Stimulated activated memory B cell treated with anti-CD40 and anti-IgM and Interleukin-4, amounts not matched to agents 10 μg/mL and 1 μg/mL and 100 μg/mL, for 72 hours (primary cell): Measurements from ENCODE around the gene KCMF1.
"Not testable (repeated sequence)": the region's sequence is repeated elsewhere in the genome, so short reads cannot be mapped to it uniquely, and the experiment has no call there.

Experiments
- ATAC-seq: fragments of 150-1000 bp; cut with Tn5 transposase; 2 replicates; pipeline ENCODE4 v1.10.0; 2021
- H3K27ac Mint-ChIP-seq: one replicate; pipeline ENCODE4 v1.8.0; 2022; ENCODE audit warnings: mild to moderate bottlenecking, mixed read lengths
- H3K27me3 Mint-ChIP-seq: one replicate; pipeline ENCODE4 v1.8.0; 2022; ENCODE audit warnings: mixed read lengths
- H3K36me3 Mint-ChIP-seq: one replicate; pipeline ENCODE4 v1.8.0; 2022; ENCODE audit warnings: mixed read lengths
- H3K4me1 Mint-ChIP-seq: one replicate; pipeline ENCODE4 v1.8.0; 2022; ENCODE audit warnings: mixed read lengths
- H3K4me3 Mint-ChIP-seq: one replicate; pipeline ENCODE4 v1.8.0; 2022; ENCODE audit warnings: mild to moderate bottlenecking, moderate library complexity, mixed read lengths
- H3K9me3 Mint-ChIP-seq: one replicate; pipeline ENCODE4 v1.8.0; 2022; ENCODE audit warnings: mixed read lengths

KCMF1 gene

DNA sequence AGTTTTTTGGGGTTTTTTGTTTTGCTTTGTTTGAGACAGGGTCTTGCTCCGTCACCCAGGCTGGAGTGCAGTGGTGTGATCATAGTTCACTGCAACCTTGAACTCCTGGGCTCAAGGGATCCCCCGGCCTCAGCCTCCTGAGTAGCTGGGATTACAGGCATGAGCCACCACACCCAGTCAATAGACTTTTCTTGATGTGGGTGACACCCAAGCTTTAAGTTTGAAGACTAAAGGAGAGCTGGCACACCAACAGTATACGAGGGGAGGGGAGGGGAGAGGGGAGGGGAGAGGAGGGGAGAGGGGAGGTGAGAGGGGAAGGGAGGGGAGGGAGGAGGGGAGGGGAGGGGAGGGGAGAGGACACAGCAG is 25.1 kb upstream of the KCMF1 start:
- not testable (repeated sequence) for H3K27me3 Mint-ChIP-seq, H3K9me3 Mint-ChIP-seq, H3K36me3 Mint-ChIP-seq, ATAC-seq
- H3K4me1 Mint-ChIP-seq, result peaks cover 52% of the 10 kb centered on the region
- H3K27ac Mint-ChIP-seq, result peak overlapping the region; percentile 82
- peak overlapping the region; percentile 58 for H3K4me3 Mint-ChIP-seq

DNA sequence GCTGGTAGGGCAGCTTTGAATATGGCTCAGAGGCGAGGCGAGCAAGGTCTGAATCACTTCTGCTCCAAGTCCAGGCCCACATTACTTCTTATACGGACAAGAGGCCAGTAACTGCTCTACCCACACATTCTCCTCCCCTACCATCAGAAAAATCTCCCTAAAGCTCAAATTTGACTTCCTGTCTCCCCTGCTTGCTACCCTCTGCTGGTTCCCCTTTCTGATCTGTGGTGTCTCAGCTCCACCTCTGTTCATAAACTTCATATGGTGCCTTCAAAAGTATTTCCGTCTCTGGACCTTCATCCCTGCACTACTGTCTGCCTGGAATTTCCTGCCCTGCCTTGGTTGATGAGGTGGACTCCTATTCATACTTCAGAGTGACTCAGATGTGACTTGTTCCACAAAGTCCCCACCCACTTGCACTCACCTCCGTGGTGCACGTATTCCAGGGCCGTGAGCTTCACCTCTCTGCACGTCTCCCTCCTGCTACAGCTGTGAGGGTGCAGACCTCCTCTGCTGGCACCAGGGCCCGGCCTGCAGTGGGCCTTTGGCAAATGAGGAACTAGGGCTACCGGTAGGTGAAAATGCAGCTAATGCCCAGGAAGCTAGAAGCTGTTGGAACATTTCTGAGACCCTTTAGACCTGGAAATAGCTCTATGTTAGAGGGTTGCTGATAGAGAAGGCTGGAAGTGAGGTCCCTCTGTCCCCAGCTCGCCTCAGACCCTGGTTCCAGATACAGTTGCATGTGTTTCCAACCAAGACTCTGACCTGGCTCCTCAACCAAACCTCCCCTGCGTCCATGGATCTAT is 24.6 kb upstream of the KCMF1 start:
- Mint-ChIP-seq H3K4me1 (peaks cover 52% of the 10 kb centered on the region), H3K36me3 (no peaks in the 10 kb centered on the region), H3K9me3 (no peaks in the 10 kb centered on the region), H3K4me3 (peak overlapping the region; percentile 16), H3K27ac (peak overlapping the region; percentile 82), H3K27me3 (no peaks in the 10 kb centered on the region)
- ATAC-seq, result peak; percentile 91

DNA sequence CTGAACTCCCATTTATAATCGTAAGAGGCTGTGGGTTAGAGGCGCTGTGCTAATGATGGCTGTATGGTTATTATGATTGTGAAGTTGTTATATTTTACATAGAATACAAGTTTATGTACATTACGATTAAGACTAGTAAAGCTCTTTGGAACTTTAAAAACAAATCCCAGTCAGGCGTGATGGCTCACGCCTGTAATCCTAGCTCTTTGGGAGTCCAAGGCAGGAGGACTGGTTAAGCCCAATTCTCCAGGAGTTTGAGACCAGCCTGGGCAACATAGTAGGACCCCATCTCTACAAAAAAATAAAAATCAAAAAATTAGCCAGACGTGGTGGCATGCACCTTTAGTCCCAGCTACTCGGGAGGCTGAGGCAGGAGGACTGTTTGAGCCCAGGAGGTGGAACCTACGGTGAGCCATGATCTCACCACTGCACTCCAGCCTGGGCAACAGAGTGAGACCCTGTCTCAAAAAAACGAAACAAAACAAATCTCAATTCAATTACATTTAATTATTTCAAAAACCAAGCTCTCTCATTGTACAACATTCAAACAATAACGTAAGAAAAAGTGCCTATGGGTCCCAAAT is 23.9 kb upstream of the KCMF1 start:
- H3K4me1 Mint-ChIP-seq, result peaks cover 48% of the 10 kb centered on the region
- no peak for ATAC-seq
- H3K27me3 Mint-ChIP-seq, result no peaks in the 10 kb centered on the region
- H3K4me3 Mint-ChIP-seq, result no peak overlapping the region
- peak overlapping the region; percentile 82 for H3K27ac Mint-ChIP-seq
- H3K9me3 Mint-ChIP-seq, result no peaks in the 10 kb centered on the region
- H3K36me3 Mint-ChIP-seq, result no peaks in the 10 kb centered on the region

DNA sequence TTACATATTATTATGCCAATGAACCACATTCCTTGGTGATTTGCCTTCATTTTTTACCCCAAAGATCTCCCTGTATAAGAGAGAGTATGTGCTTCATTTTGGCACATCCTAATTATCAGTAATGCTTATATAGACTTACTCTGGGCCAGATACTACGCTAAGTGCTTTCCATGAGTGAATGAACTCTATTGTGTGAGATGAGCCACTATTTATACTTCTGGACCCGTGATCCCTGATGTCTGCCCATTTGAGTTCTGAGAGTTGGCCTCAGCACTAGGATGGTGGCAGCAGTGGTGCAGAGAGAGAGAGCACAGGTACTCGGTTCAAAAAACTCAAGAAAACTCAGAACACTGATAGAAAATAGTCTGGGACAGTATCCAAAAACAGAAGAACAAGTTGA is 17.4 kb upstream of the KCMF1 start:
- Mint-ChIP-seq H3K36me3 (peaks cover 6% of the 10 kb centered on the region), H3K4me3 (no peak overlapping the region), H3K9me3 (no peaks in the 10 kb centered on the region), H3K27ac (no peak overlapping the region), H3K27me3 (no peaks in the 10 kb centered on the region), H3K4me1 (peaks cover 11% of the 10 kb centered on the region)
- ATAC-seq, result no peak

DNA sequence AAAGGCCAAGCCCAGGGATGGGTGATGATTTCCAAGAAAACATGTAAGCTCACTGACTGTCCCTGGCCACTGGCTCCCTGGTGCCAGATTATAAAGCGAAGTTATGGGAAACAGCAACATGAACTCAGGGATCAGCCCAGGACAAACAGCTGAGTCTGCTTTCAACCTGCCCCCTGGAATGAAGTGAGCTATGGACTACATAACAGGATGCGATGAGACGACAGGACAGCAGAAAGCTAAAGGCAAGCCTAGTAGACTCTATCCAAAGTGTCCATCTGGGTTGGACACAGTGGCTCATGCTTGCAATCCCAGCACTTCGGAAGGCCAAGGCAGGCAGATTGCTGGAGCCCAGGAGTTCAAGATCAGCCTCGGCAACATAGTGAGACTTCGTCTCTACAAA is 16.6 kb upstream of the KCMF1 start:
- Mint-ChIP-seq H3K4me3 (no peak overlapping the region), H3K27me3 (no peaks in the 10 kb centered on the region), H3K36me3 (peaks cover 6% of the 10 kb centered on the region), H3K4me1 (peaks cover 18% of the 10 kb centered on the region), H3K9me3 (no peaks in the 10 kb centered on the region), H3K27ac (no peak overlapping the region)
- ATAC-seq, result no peak

DNA sequence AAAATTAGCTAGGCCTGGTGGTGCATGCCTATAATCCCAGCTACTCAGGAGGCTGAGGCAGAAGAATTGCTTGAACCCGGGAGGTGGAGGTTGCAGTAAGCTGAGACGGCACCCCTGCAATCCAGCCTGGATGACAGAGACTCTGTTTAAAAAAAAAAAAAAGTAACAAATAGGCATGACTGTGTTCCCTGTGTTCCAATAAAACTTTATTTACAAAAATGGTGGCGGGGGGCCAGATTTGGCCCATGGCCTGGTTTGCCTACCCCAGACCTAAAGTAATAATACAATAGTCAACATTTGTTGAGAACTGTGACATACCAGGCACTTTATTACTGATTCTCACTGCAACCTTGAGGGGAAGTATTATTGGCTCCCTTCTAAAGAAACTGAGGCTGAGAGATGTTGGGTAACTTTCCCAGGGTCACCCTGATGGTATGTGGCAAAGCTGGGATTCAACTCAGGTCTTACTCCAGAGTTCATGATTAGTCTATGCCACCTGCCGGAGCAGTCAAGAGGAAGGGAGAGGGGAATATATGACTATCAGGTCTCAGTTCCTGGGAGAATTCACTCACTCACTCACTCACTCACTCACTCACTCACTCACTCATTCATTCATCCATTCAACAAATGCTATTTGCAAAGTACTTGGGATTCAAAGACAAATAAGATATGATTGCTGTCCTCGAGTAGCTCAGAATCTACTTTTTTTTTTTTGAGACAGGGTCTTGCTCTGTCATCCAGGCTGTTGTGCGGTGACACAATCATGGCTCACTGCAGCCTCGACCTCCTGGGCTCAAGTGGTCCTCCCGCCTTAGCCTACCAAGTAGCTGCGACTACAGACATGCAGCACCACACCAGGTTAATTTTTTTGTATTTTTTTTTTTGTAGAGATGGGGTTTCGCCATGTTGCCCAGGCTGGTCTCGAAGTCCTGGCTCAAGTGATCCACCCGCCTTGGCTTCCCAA is 14.3 kb upstream of the KCMF1 start:
- Mint-ChIP-seq H3K4me1 (peaks cover 41% of the 10 kb centered on the region), H3K9me3 (no peaks in the 10 kb centered on the region), H3K27ac (no peak overlapping the region), H3K4me3 (no peak overlapping the region), H3K36me3 (peaks cover 14% of the 10 kb centered on the region), H3K27me3 (no peaks in the 10 kb centered on the region)
- ATAC-seq, result no peak

DNA sequence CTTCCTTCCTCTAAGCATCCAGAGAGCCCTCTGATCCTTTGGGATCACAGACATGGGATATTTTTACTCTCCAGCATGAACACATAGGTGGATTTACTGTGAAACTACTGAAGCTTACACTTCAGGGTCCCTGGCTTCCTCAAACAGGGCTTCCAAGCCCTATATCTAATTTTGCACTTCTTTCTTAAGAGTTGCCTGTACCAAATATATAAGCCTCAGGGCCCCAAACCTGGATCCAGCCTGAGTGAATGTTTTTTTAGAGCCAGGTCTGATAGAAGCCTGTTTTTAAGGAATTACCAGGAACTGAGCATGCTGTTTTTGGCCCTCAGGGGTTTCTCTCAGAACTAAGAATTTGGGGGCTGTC is 13.2 kb upstream of the KCMF1 start:
- no peak overlapping the region for H3K4me3 Mint-ChIP-seq

DNA sequence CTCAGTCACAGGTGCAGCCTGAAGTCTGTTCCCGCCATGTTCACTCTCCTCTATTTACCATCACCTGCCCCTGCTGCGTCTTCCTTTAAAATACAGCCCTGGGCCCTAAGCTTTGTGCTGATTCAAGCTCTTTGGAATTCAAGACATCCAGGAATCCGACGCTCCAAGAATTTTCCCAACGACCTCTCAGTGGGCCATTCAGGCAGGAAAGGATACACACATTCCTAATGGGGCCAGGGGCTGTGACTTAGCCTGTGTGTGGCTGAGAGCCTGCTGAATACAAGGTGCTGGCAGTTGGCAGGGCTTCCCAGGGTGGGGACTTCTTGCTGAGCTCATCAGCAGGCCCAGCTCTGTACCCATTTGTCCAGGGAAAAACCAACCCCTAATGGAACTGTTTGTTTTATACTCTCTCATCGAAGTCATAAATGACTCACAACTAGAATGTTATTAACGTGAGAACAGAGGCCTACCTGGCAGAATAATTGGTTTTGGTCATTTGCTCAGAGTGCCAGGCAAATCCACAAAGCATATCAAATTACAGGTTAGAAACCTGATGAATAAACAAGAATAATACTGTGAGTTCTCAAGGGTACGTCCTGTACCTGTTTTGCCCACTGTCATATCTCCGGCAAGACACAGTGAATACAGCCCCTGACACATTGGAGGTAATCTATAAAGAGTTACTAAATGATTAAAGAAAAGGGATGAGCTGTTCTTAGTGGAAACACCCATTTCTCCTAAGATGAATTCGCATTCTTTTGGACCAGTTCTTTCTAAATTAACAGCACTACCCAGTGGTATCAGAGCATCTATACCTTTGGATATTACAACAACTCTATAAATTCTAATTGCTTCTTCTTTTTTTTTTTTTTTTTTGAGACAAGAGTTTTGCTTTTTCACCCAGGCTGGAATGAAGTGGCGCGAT is 12.6 kb upstream of the KCMF1 start:
- Mint-ChIP-seq H3K36me3 (peaks cover 21% of the 10 kb centered on the region), H3K27ac (peak overlapping the region; percentile 69), H3K9me3 (no peaks in the 10 kb centered on the region), H3K4me1 (peaks cover 52% of the 10 kb centered on the region), H3K4me3 (no peak overlapping the region), H3K27me3 (no peaks in the 10 kb centered on the region)
- ATAC-seq, result no peak

More for the DNA sequence above, 13.2 kb upstream of the KCMF1 start:
- peaks cover 45% of the 10 kb centered on the region for H3K4me1 Mint-ChIP-seq
- peak overlapping the region; percentile 55 for H3K27ac Mint-ChIP-seq
- ATAC-seq, result no peak
- no peaks in the 10 kb centered on the region for H3K27me3 Mint-ChIP-seq
- H3K36me3 Mint-ChIP-seq, result peaks cover 15% of the 10 kb centered on the region
- H3K9me3 Mint-ChIP-seq, result no peaks in the 10 kb centered on the region

DNA sequence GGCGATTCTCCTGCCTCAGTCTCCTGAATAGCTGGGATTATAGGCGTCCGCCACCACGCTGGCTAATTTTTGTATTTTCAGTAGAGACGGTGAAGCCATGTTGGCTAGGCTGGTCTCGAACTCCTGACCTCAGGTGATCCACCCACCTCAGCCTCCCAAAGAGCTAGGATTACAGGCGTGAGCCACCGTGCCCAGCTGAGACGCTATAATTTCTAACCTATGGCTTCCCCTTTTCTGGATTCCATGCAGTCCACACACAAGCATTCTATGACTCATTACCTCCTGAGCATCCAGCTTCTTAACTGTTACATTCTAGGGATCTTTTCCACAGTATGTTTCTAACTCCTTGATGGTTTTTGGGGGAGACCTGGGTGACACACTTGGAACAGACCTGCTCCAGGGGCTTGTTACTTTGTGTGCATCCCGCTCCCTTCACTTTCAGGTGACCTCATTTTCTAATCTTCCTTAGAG is 11.8 kb upstream of the KCMF1 start:
- no peak for ATAC-seq
- no peak overlapping the region for H3K4me3 Mint-ChIP-seq
- no peaks in the 10 kb centered on the region for H3K27me3 Mint-ChIP-seq
- H3K9me3 Mint-ChIP-seq, result no peaks in the 10 kb centered on the region
- peaks cover 29% of the 10 kb centered on the region for H3K36me3 Mint-ChIP-seq
- H3K4me1 Mint-ChIP-seq, result peaks cover 59% of the 10 kb centered on the region
- peak overlapping the region; percentile 69 for H3K27ac Mint-ChIP-seq

DNA sequence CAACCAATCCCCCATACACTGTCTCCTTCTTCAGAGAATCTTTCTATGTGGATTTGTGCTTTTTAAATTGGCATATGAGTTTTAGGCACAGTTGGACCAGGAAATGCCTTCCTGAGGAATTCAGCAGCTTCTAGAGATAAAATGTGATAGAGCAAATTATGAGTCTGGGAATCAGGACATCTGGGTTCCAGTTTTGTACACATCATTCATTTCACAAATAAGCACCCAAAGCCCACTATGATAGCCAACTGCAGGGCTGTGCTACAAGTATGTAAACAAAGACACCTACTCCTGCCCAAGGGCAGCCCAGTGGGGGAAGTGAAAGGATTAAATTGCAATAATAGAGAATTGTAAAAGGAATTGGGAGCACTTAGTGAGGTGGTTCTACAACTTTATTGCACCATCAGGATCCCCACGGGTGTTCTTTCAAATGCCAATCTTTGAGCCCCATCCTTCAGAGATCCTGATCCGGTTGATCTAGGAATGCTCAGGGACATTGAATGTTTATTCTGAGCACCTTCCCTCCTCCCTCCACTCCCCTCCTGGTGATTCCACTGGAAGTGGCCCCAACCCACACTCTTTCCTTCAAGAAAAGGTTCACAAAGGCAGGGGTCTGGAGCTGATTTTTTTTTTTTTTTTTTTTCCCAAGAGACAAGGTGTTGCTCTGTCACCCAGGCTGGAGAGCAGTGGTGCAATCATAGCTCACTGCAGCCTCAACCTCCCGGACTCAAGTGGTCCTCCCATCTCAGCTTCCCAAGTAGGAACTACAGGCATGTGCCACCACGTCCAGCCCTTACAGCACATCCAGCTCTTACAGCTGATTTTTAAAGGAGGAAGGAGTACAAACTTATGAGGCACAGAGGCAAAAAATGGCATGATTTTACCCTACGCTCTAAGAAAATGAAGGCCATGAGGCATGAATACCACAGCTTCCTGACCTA is 11.1 kb upstream of the KCMF1 start:
- Mint-ChIP-seq H3K4me3 (peak overlapping the region; percentile 15), H3K27ac (peak overlapping the region; percentile 69), H3K36me3 (peaks cover 36% of the 10 kb centered on the region), H3K27me3 (no peaks in the 10 kb centered on the region), H3K4me1 (peaks cover 66% of the 10 kb centered on the region), H3K9me3 (peaks cover 1% of the 10 kb centered on the region)
- peak; percentile 44 for ATAC-seq

DNA sequence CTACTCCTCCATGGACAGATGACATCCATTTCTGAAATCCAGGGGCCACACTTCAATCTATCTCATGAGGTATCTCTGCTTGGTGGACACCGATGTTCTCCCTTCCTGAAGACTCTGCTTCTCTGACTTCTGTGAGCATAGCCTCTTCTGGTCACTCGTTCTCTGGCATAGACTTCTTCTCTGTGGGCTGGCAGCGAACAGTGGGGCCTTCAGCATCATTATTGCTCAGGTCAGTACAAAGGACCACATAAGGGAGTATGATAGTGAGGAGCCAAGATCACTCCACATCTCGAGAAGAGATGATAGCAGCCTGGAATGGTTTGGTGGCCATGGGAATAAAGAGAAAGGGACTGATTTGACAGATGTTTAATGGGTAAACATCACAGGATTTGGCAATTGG is 8.0 kb upstream of the KCMF1 start:
- H3K4me3 Mint-ChIP-seq, result no peak overlapping the region
- H3K4me1 Mint-ChIP-seq, result peaks cover 72% of the 10 kb centered on the region
- peaks cover 46% of the 10 kb centered on the region for H3K36me3 Mint-ChIP-seq
- no peaks in the 10 kb centered on the region for H3K27me3 Mint-ChIP-seq
- H3K9me3 Mint-ChIP-seq, result peaks cover 2% of the 10 kb centered on the region
- ATAC-seq, result no peak
- H3K27ac Mint-ChIP-seq, result peak overlapping the region; percentile 75

DNA sequence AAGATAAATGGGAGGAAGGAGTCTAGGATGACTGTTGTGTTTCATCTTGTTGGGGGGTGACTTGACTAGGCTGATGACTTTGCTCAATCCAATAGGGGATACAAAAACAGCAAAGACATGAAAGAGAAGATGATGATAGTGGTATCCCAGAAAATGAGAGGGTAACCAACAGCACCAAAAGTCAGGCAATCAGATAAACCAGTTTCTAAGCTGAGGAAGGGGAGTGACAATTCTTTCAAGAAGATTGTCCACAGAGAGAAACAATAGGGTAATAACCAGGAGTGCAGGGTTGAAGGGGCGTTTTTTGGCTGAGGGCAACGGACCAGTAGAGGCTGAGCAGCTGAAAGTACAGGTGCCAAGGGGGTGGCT is 7.7 kb upstream of the KCMF1 start:
- no peak overlapping the region for H3K4me3 Mint-ChIP-seq
- ATAC-seq, result no peak
- H3K36me3 Mint-ChIP-seq, result peaks cover 50% of the 10 kb centered on the region
- peaks cover 2% of the 10 kb centered on the region for H3K9me3 Mint-ChIP-seq
- H3K27ac Mint-ChIP-seq, result peak overlapping the region; percentile 75
- H3K27me3 Mint-ChIP-seq, result no peaks in the 10 kb centered on the region
- peaks cover 72% of the 10 kb centered on the region for H3K4me1 Mint-ChIP-seq

DNA sequence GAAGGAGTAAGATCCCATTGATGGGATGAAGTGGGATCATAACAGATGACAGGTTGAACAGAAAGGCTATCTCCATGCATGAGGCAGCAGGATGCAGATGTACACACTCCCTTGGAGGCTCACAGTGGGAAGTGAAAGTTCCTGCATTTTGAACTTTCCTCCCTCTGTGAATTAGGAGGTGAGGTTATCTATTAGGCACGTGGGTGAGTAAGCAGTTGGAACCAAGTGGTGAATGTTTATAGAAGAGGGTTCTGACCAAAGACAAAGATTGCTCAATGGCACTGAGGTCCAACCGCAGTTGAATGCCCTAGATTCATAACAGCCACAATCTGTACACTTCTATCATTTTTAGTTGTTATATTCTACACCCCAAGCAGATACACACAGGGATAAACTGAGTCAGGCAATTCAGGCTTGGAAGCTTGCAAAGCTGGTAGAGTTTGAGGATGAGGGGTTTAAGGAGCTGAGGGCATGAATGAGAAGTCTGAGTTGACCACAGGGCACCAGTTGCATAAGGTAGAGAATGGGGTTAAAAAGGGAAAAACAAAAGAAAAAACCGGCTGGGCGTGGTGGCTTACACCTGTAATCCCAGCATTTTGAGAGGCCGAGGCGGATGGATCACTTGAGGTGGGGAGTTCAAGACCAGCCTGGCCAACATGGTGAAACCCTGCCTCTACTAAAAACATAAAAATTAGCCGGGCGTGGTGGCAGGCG is 7.1 kb upstream of the KCMF1 start:
- no peaks in the 10 kb centered on the region for H3K27me3 Mint-ChIP-seq
- no peak overlapping the region for H3K4me3 Mint-ChIP-seq
- ATAC-seq, result no peak
- peaks cover 73% of the 10 kb centered on the region for H3K4me1 Mint-ChIP-seq
- H3K36me3 Mint-ChIP-seq, result peaks cover 52% of the 10 kb centered on the region
- H3K9me3 Mint-ChIP-seq, result peaks cover 2% of the 10 kb centered on the region
- peak overlapping the region; percentile 75 for H3K27ac Mint-ChIP-seq
